Measurements from ENCODE around the gene ORMDL3. TPM values are rescaled to one million over a fixed set of nuclear protein-coding genes. Genes with fewer than 3 reads are reported as not detected.

The ORMDL3 gene
- total and polyA plus RNA-seq, 4 experiments from 2014 or later: 79.6 to 161 (median 88.8) TPM

DNA sequence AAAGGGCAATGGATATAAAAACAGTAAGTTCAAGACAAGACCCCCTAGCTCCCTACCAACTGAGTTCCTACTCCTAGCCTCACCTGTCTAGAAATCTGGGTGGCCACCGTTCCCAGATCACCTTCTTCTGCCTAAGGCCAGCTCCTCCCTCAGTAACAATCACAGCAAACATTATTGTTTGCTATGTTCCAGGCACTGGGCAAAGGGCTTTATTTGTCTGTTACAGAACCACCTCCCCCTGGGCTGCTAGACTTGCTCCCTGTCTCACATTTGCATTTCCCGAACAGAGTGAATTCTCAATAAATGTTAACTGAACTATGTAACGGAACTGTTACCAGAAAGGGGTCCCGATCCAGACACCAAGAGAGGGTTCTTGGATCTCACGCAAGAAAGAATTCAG, 6.9 kb upstream of the ORMDL3 start:
- Histone ChIP-seq H3K4me1 (ENCODE audit: insufficient read depth, low read length) (peaks cover 2% of the 10 kb centered on the region), H3K9me3 (ENCODE audit: control insufficient read depth in 1 of 2, low read length in 2 of 2) (no peaks in the 10 kb centered on the region), H3K27me3 (ENCODE audit: insufficient read depth, low read length) (no peaks in the 10 kb centered on the region), H3K36me3 (ENCODE audit: insufficient read depth, low read length) (no peaks in the 10 kb centered on the region), H3K4me3 (ENCODE audit: low read length in 2 of 2) (no peak overlapping the region), H3K27ac (ENCODE audit: low read depth, low read length) (no peak overlapping the region)
- DNase-seq: no peak
- H3K9me3 Mint-ChIP-seq: no peaks in the 10 kb centered on the region
- no peaks in the 10 kb centered on the region for H3K36me3 Mint-ChIP-seq
- no peaks in the 10 kb centered on the region for H3K27me3 Mint-ChIP-seq
- H3K4me3 Mint-ChIP-seq: no peak overlapping the region
- ChIA-PET POLR2A (ENCODE audit: partially characterized antibody) (no interaction called here), CTCF (ENCODE audit: partially characterized antibody) (no interaction called here)
- H3K4me1 Mint-ChIP-seq: peaks cover 0 to 4% (median 2%) of the 10 kb centered on the region in 4 donors
- intact Hi-C loops (cut with micrococcal nuclease): no loop called here
- no peak overlapping the region for H3K27ac Mint-ChIP-seq

GRCh38 chr17:39933912-39934311, 6.5 kb upstream of the ORMDL3 start:
- no peaks in the 10 kb centered on the region for H3K27me3 ChIP-seq (ENCODE audit: insufficient read depth, low read length)
- H3K36me3 ChIP-seq (ENCODE audit: insufficient read depth, low read length): no peaks in the 10 kb centered on the region
- Mint-ChIP-seq H3K36me3 (no peaks in the 10 kb centered on the region), H3K4me1 (peaks cover 0 to 2% (median 0%) of the 10 kb centered on the region in 4 donors), H3K27me3 (no peaks in the 10 kb centered on the region), H3K4me3 (no peak overlapping the region), H3K9me3 (no peaks in the 10 kb centered on the region), H3K27ac (no peak overlapping the region)
- H3K9me3 ChIP-seq (ENCODE audit: control insufficient read depth in 1 of 2, low read length in 2 of 2): no peaks in the 10 kb centered on the region
- DNase-seq: no peak
- H3K4me3 ChIP-seq (ENCODE audit: low read length in 2 of 2): no peak overlapping the region
- ChIA-PET CTCF (ENCODE audit: partially characterized antibody) (no interaction called here), POLR2A (ENCODE audit: partially characterized antibody) (no interaction called here)
- intact Hi-C loops (cut with micrococcal nuclease): no loop called here
- no peaks in the 10 kb centered on the region for H3K4me1 ChIP-seq (ENCODE audit: insufficient read depth, low read length)
- H3K27ac ChIP-seq (ENCODE audit: low read depth, low read length): no peak overlapping the region

DNA sequence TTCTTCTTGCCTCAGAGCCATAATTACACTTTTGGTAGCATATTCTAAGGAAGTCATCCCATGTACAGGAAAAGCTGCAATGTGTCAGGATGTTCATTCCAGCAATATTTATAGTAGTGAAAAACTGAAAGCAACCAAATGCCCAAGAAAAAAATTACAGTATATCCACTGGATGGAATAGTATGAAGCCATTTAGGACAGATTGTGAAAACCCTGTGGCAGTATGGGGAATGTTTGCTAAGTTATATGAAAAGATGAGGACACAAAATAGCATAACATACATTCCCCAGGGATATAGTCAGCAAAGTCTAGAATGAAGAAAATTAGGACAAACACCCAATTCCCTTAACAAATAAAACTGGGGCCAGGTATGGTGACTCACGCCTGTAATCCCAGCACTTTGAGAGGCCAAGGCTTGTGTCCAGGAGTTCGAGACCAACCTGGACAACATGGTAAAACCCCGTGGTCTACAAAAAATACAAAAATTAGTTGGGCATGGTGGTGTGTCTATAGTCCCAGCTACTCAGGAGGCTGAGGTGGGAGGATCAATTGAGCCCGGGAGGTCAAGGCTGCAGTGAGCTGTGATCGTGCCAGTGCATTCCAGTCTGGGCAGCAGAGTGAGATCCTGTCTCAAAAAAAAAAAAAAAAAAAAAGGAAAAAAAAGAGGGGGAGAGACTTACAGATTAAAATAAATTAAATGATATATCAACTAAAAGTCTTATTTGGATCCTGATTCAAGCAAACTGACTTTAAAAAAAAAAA, 2.4 kb upstream of the ORMDL3 start:
- DNase-seq: no peak
- ChIA-PET POLR2A (ENCODE audit: partially characterized antibody) (no interaction called here), CTCF (ENCODE audit: partially characterized antibody) (interaction anchor here (2.2 kb wide), 1 partner anchor 10 kb away, joined by 8 read pairs; no protein-coding TSS in a partner anchor)
- peaks cover 12 to 34% (median 22%) of the 10 kb centered on the region in 4 donors for H3K4me1 Mint-ChIP-seq
- Histone ChIP-seq H3K4me3 (ENCODE audit: low read length in 2 of 2) (no peak overlapping the region), H3K4me1 (ENCODE audit: insufficient read depth, low read length) (peaks cover 25% of the 10 kb centered on the region), H3K27ac (ENCODE audit: low read depth, low read length) (no peak overlapping the region), H3K27me3 (ENCODE audit: insufficient read depth, low read length) (no peaks in the 10 kb centered on the region), H3K9me3 (ENCODE audit: control insufficient read depth in 1 of 2, low read length in 2 of 2) (no peaks in the 10 kb centered on the region), H3K36me3 (ENCODE audit: insufficient read depth, low read length) (no peaks in the 10 kb centered on the region)
- peaks cover 0 to 2% (median 0%) of the 10 kb centered on the region in 8 donors for H3K9me3 Mint-ChIP-seq
- H3K4me3 Mint-ChIP-seq: peak overlapping the region in 2 of 8 donors; percentile 3 to 55
- H3K27me3 Mint-ChIP-seq: no peaks in the 10 kb centered on the region
- intact Hi-C loops (cut with micrococcal nuclease): no loop called here
- H3K36me3 Mint-ChIP-seq: peaks cover 0 to 12% of the 10 kb centered on the region in 2 donors
- H3K27ac Mint-ChIP-seq: peak overlapping the region in 1 of 7 donors; percentile 68

- peak overlapping the region in 1 of 7 donors; percentile 95 for H3K27ac Mint-ChIP-seq
- ChIA-PET POLR2A (ENCODE audit: partially characterized antibody) (interaction anchor here (1.5 to 3.3 kb wide), 2 partner anchors 11 to 51 kb away, joined by 3 to 20 read pairs; partner anchors contain the start of genes GSDMB and PSMD3), CTCF (ENCODE audit: partially characterized antibody) (interaction anchor here (2.2 kb wide), 1 partner anchor 11 kb away, joined by 8 read pairs; no protein-coding TSS in a partner anchor)
- intact Hi-C loops (cut with micrococcal nuclease): no loop called here
- H3K4me3 Mint-ChIP-seq: peak overlapping the region in 5 of 8 donors; percentile 3 to 57 (median 42)
- H3K27me3 Mint-ChIP-seq: no peaks in the 10 kb centered on the region
- Histone ChIP-seq H3K27ac (ENCODE audit: low read depth, low read length) (no peak overlapping the region), H3K4me1 (ENCODE audit: insufficient read depth, low read length) (peaks cover 33% of the 10 kb centered on the region), H3K36me3 (ENCODE audit: insufficient read depth, low read length) (peaks cover 3% of the 10 kb centered on the region), H3K27me3 (ENCODE audit: insufficient read depth, low read length) (no peaks in the 10 kb centered on the region), H3K9me3 (ENCODE audit: control insufficient read depth in 1 of 2, low read length in 2 of 2) (no peaks in the 10 kb centered on the region), H3K4me3 (ENCODE audit: low read length in 2 of 2) (no peak overlapping the region)
- H3K4me1 Mint-ChIP-seq: peaks cover 17 to 41% (median 30%) of the 10 kb centered on the region in 4 donors
- no peak for DNase-seq
- peaks cover 0 to 2% (median 0%) of the 10 kb centered on the region in 8 donors for H3K9me3 Mint-ChIP-seq
- H3K36me3 Mint-ChIP-seq: peaks cover 3 to 14% of the 10 kb centered on the region in 2 donors
These were observed 1.7 kb upstream of the ORMDL3 start for GRCh38 chr17:39928858-39929645.

GRCh38 chr17:39927929-39928857, 792 bp upstream of the ORMDL3 start:
- peak overlapping the region; percentile 83 to 99 (median 96) for H3K4me3 Mint-ChIP-seq
- peak overlapping the region; percentile 72 to 99 (median 91) for H3K27ac Mint-ChIP-seq
- peak overlapping the region; percentile 82 for H3K27ac ChIP-seq (ENCODE audit: low read depth, low read length)
- intact Hi-C loops (cut with micrococcal nuclease): loop anchor here (1.0 to 2.0 kb wide), 5 partner anchors 24 to 291 kb away; partner anchors contain the start of genes PSMD3 and STARD3
- H3K4me1 Mint-ChIP-seq: peaks cover 17 to 45% (median 34%) of the 10 kb centered on the region in 4 donors
- peak overlapping the region; percentile 79 to 89 for H3K4me3 ChIP-seq (ENCODE audit: low read length in 2 of 2)
- POLR2A ChIA-PET (ENCODE audit: partially characterized antibody): interaction anchor here (1.0 to 3.3 kb wide), 9 partner anchors 10 to 290 kb away, joined by 3 to 20 read pairs (median 7); partner anchors contain the start of genes GSDMB, PSMD3, WIPF2 and ZPBP2
- H3K9me3 ChIP-seq (ENCODE audit: control insufficient read depth in 1 of 2, low read length in 2 of 2): no peaks in the 10 kb centered on the region
- peaks cover 6 to 18% of the 10 kb centered on the region in 2 donors for H3K36me3 Mint-ChIP-seq
- no peak for DNase-seq
- CTCF ChIA-PET (ENCODE audit: partially characterized antibody): interaction anchor here (2.2 kb wide), 1 partner anchor 12 kb away, joined by 8 read pairs; no protein-coding TSS in a partner anchor
- no peaks in the 10 kb centered on the region for H3K27me3 ChIP-seq (ENCODE audit: insufficient read depth, low read length)
- peaks cover 11% of the 10 kb centered on the region for H3K36me3 ChIP-seq (ENCODE audit: insufficient read depth, low read length)
- peaks cover 41% of the 10 kb centered on the region for H3K4me1 ChIP-seq (ENCODE audit: insufficient read depth, low read length)
- peaks cover 0 to 2% (median 0%) of the 10 kb centered on the region in 8 donors for H3K9me3 Mint-ChIP-seq
- no peaks in the 10 kb centered on the region for H3K27me3 Mint-ChIP-seq

DNA sequence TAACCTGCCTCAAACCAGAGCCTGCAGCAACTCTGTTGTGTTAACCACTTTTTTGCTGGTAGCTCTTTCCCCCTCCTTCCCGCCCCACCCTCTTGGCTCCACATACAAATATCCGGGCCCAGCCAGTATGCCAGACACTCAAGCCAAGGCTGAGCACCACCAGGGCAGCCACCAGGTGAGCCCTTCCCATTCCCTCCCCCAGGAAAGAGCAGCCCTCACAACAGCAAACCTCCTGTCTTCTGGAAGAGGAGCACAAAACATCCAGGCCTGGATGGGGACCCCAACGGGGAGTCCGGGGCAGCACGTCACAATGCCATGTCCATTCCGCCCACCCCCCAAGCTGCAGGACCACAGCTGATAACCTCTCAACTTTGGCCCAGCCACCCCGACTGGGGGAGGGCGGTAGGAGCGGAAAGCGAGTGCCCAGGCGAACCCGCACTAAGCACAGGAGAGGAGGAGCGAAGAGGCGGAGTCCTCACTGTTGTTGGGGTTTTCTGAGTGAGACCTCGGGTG, 757 bp downstream of the ORMDL3 start:
- Mint-ChIP-seq H3K36me3 (peaks cover 15 to 34% of the 10 kb centered on the region in 2 donors), H3K4me3 (peak overlapping the region; percentile 83 to 99 (median 95)), H3K4me1 (peaks cover 23 to 60% (median 47%) of the 10 kb centered on the region in 4 donors), H3K9me3 (peaks cover 0 to 2% (median 0%) of the 10 kb centered on the region in 8 donors), H3K27me3 (no peaks in the 10 kb centered on the region), H3K27ac (peak overlapping the region; percentile 93 to 98 (median 95))
- Histone ChIP-seq H3K27me3 (ENCODE audit: insufficient read depth, low read length) (no peaks in the 10 kb centered on the region), H3K27ac (ENCODE audit: low read depth, low read length) (peak overlapping the region; percentile 82), H3K4me3 (ENCODE audit: low read length in 2 of 2) (peak overlapping the region; percentile 79 to 89), H3K36me3 (ENCODE audit: insufficient read depth, low read length) (peaks cover 27% of the 10 kb centered on the region), H3K9me3 (ENCODE audit: control insufficient read depth in 1 of 2, low read length in 2 of 2) (no peaks in the 10 kb centered on the region), H3K4me1 (ENCODE audit: insufficient read depth, low read length) (peaks cover 57% of the 10 kb centered on the region)
- CTCF ChIA-PET (ENCODE audit: partially characterized antibody): interaction anchor here (1.0 to 2.0 kb wide), 9 partner anchors 12 to 303 kb away, joined by 3 to 9 read pairs (median 4); partner anchors contain the start of genes IKZF3 and PSMD3
- intact Hi-C loops (cut with micrococcal nuclease): loop anchor here (1.0 to 2.0 kb wide), 5 partner anchors 26 to 289 kb away; partner anchors contain the start of genes PSMD3 and STARD3
- POLR2A ChIA-PET (ENCODE audit: partially characterized antibody): interaction anchor here (0.5 to 3.3 kb wide), 26 partner anchors 9 to 292 kb away, joined by 3 to 20 read pairs (median 5); partner anchors contain the start of genes GSDMB, IKZF3, PSMD3 and WIPF2
- DNase-seq: peak; percentile 46 to 78 (median 72)

Data from CD4-positive, alpha-beta memory T cell (primary cell).